ENCODE data around the gene NELFE.
"Not testable (repeated sequence)": the region's sequence is repeated elsewhere in the genome, so short reads cannot be mapped to it uniquely, and the experiment has no call there.

Gene NELFE

GRCh38 chr6:31958741-31959739 lies at the start of gene NELFE, which contains the start of gene SKIC2:
Gene NELFE, minus strand, starts transcription at chr6:31958971. Its CDS starts 525 bp downstream, at chr6:31958446.
Gene SKIC2, plus strand, starts transcription at chr6:31959175. Its CDS starts 18 bp downstream, at chr6:31959193.
- DNase-seq (ENCODE audit: low read depth in 2 of 2), result peak; percentile 94 to 95

- not testable (repeated sequence) for DNase-seq (ENCODE audit: low read depth in 2 of 2)
Measured at GRCh38 chr6:32008037-32008436, 49.3 kb upstream of the NELFE start.

- DNase-seq (ENCODE audit: low read depth in 2 of 2), result not testable (repeated sequence)
Measured at GRCh38 chr6:32007086-32007485, 48.3 kb upstream of the NELFE start.

GRCh38 chr6:32005991-32006529 lies 47.3 kb upstream of the NELFE start:
- not testable (repeated sequence) for DNase-seq (ENCODE audit: low read depth in 2 of 2)

GRCh38 chr6:32005538-32005880 lies 46.7 kb upstream of the NELFE start:
- not testable (repeated sequence) for DNase-seq (ENCODE audit: low read depth in 2 of 2)

GRCh38 chr6:32004864-32005537 lies 46.2 kb upstream of the NELFE start:
- DNase-seq (ENCODE audit: low read depth in 2 of 2), result not testable (repeated sequence)

GRCh38 chr6:32004393-32004792 lies 45.6 kb upstream of the NELFE start:
- not testable (repeated sequence) for DNase-seq (ENCODE audit: low read depth in 2 of 2)

- DNase-seq (ENCODE audit: low read depth in 2 of 2), result not testable (repeated sequence)
Measured at GRCh38 chr6:32003301-32003700, 44.5 kb upstream of the NELFE start.

- not testable (repeated sequence) for DNase-seq (ENCODE audit: low read depth in 2 of 2)
Measured at GRCh38 chr6:32002546-32003268, 43.9 kb upstream of the NELFE start.

GRCh38 chr6:31996385-31996784 lies 37.6 kb upstream of the NELFE start:
- DNase-seq (ENCODE audit: low read depth in 2 of 2), result not testable (repeated sequence)

- DNase-seq (ENCODE audit: low read depth in 2 of 2), result not testable (repeated sequence)
Measured at GRCh38 chr6:31994421-31994820, 35.6 kb upstream of the NELFE start.

- DNase-seq (ENCODE audit: low read depth in 2 of 2), result not testable (repeated sequence)
Measured at GRCh38 chr6:31989363-31989762, 30.6 kb upstream of the NELFE start.

GRCh38 chr6:31981744-31982143 lies 23.0 kb upstream of the NELFE start, which contains the start of gene C4A:
Gene C4A, plus strand, starts transcription at chr6:31982057. Its CDS starts 51 bp downstream, at chr6:31982108.
- DNase-seq (ENCODE audit: low read depth in 2 of 2), result not testable (repeated sequence)

GRCh38 chr6:31980998-31981397 lies 22.2 kb upstream of the NELFE start:
- DNase-seq (ENCODE audit: low read depth in 2 of 2), result not testable (repeated sequence)

- DNase-seq (ENCODE audit: low read depth in 2 of 2), result not testable (repeated sequence)
Measured at GRCh38 chr6:31980195-31980876, 21.6 kb upstream of the NELFE start.

- DNase-seq (ENCODE audit: low read depth in 2 of 2), result no peak
Measured at GRCh38 chr6:31979238-31979898, 20.6 kb upstream of the NELFE start.

- no peak for DNase-seq (ENCODE audit: low read depth in 2 of 2)
Measured at GRCh38 chr6:31978831-31979230, 20.1 kb upstream of the NELFE start.

GRCh38 chr6:31977816-31978431 lies 19.2 kb upstream of the NELFE start:
- no peak for DNase-seq (ENCODE audit: low read depth in 2 of 2)

GRCh38 chr6:31976065-31976464 lies 17.3 kb upstream of the NELFE start:
- DNase-seq (ENCODE audit: low read depth in 2 of 2), result not testable (repeated sequence)

All from fibroblast of skin of left quadriceps (primary cell).